Neuronal stem cell (in vitro differentiated cells): Measurements from ENCODE around the gene MIF.
"Not testable (repeated sequence)": the region's sequence is repeated elsewhere in the genome, so short reads cannot be mapped to it uniquely, and the experiment has no call there.

Experiments
- DNase-seq: peaks from one replicate; pipeline ENCODE4 v3.0.0-alpha.2; 2013; ENCODE audit warnings: low spot score
- H2AFZ ChIP-seq: one replicate; pipeline ENCODE4 v1.6.1; 2013; ENCODE audit warnings: mild to moderate bottlenecking, low read length, inconsistent platforms
- H2AK5ac ChIP-seq: 2 replicates; pipeline ENCODE4 v1.6.1; 2013; ENCODE audit warnings: low read depth, mild to moderate bottlenecking, inconsistent platforms, low read length, moderate library complexity, mixed read lengths
- H2BK120ac ChIP-seq: 2 replicates; pipeline ENCODE4 v1.6.1; 2013; ENCODE audit warnings: low read depth, mild to moderate bottlenecking, inconsistent platforms, low read length, moderate library complexity, mixed read lengths
- H2BK12ac ChIP-seq: one replicate; pipeline ENCODE4 v1.6.1; 2013; ENCODE audit warnings: low read length, inconsistent platforms
- H2BK15ac ChIP-seq: 2 replicates; pipeline ENCODE4 v1.6.1; 2013; ENCODE audit warnings: mild to moderate bottlenecking, low read length, inconsistent platforms, mixed read lengths
- H2BK5ac ChIP-seq: one replicate; pipeline ENCODE4 v1.6.1; 2013; ENCODE audit warnings: inconsistent platforms, mild to moderate bottlenecking, low read length, moderate library complexity
- H3K14ac ChIP-seq: one replicate; pipeline ENCODE4 v1.6.1; 2013; ENCODE audit warnings: low read length, inconsistent platforms
- H3K18ac ChIP-seq: 2 replicates; pipeline ENCODE4 v1.6.1; 2013; ENCODE audit warnings: low read length, inconsistent platforms
- H3K23ac ChIP-seq: 2 replicates; pipeline ENCODE4 v1.6.1; 2013; ENCODE audit warnings: low read depth, mild to moderate bottlenecking, mixed read lengths, low read length, inconsistent platforms; ENCODE audit not compliant: poor library complexity
- H3K27ac ChIP-seq: replicated peaks from 3 replicates; pipeline ENCODE4 v1.5.1; 2013; ENCODE audit warnings: low read length, inconsistent platforms
- H3K27me3 ChIP-seq, 3 experiments: 2 replicates each; pipeline ENCODE4 v1.6.1; 2013; ENCODE audit warnings: low read length in 3 of 3, mild to moderate bottlenecking in 2 of 3, inconsistent platforms in 1 of 3, low read depth in 1 of 3, mixed read lengths in 1 of 3, moderate library complexity in 1 of 3; ENCODE audit not compliant: control insufficient read depth in 3 of 3, insufficient read depth in 3 of 3
- H3K36me3 ChIP-seq, 2 donors: replicated peaks in 1 of 2; 2 replicates each; pipeline ENCODE4 v1.6.1; 2013; ENCODE audit warnings: low read length in 2 of 2; ENCODE audit not compliant: control insufficient read depth in 2 of 2, insufficient read depth in 2 of 2
- H3K4ac ChIP-seq: 2 replicates; pipeline ENCODE4 v1.6.1; 2013; ENCODE audit warnings: inconsistent platforms, mild to moderate bottlenecking, low read length, moderate library complexity
- H3K4me1 ChIP-seq, 2 donors: 1 replicate in 1 of 2; 2 replicates in 1 of 2; pipeline ENCODE4 v1.6.1; 2013; ENCODE audit warnings: low read length in 2 of 2, low read depth in 1 of 2; ENCODE audit not compliant: control insufficient read depth in 2 of 2, insufficient read depth in 1 of 2
- H3K4me2 ChIP-seq: one replicate; pipeline ENCODE4 v1.6.1; 2013; ENCODE audit warnings: mild to moderate bottlenecking, low read length, inconsistent platforms; ENCODE audit not compliant: insufficient read depth, poor library complexity, severe bottlenecking
- H3K4me3 ChIP-seq, 2 donors: 2 replicates each; pipeline ENCODE4 v1.5.1; 2013; ENCODE audit warnings: low read length in 2 of 2, mild to moderate bottlenecking in 2 of 2, inconsistent platforms in 1 of 2, moderate library complexity in 1 of 2
- H3K79me1 ChIP-seq: one replicate; pipeline ENCODE4 v1.6.1; 2013; ENCODE audit warnings: low read depth, mild to moderate bottlenecking, inconsistent platforms, low read length, moderate library complexity
- H3K9ac ChIP-seq: one replicate; pipeline ENCODE4 v1.6.1; 2013; ENCODE audit warnings: mild to moderate bottlenecking, low read depth, low read length, inconsistent platforms; ENCODE audit not compliant: poor library complexity
- H3K9me3 ChIP-seq, 2 donors: replicated peaks in 1 of 2; 2 replicates each; pipeline versions ENCODE3 to v1.6.1; 2013; ENCODE audit warnings: low read length in 2 of 2, mild to moderate bottlenecking in 2 of 2, inconsistent platforms in 1 of 2, low read depth in 1 of 2, mixed read lengths in 1 of 2, moderate library complexity in 1 of 2; ENCODE audit not compliant: control insufficient read depth in 2 of 2, insufficient read depth in 1 of 2
- H4K8ac ChIP-seq: one replicate; pipeline ENCODE4 v1.6.1; 2013; ENCODE audit warnings: low read depth, mild to moderate bottlenecking, inconsistent platforms, low read length, moderate library complexity
- H4K91ac ChIP-seq: one replicate; pipeline ENCODE4 v1.6.1; 2013; ENCODE audit warnings: low read length, low read depth, mild to moderate bottlenecking, inconsistent platforms; ENCODE audit not compliant: poor library complexity
- WGBS, 2 donors: extraction: QIAGEN DNeasy Blood & Tissue Kit; methylation state at CpG; one replicate each; pipeline ENCODE4 v1.1.7; 2013; ENCODE audit warnings: missing lambda C conversion rate in 2 of 2, mixed read lengths in 1 of 2; ENCODE audit not compliant: insufficient read length in 2 of 2, insufficient replicate concordance in 1 of 2; ENCODE audit errors: extremely low coverage in 2 of 2; 5-methylcytosine and 5-hydroxymethylcytosine counted together

MIF gene

GRCh38 chr22:23857606-23858483 is 36.3 kb upstream of the MIF start, which contains the start of gene SLC2A11:
SLC2A11 (plus strand) TSS chr22:23857875; CDS start chr22:23858000, 125 bp downstream.
- Histone ChIP-seq H3K4me1 (peaks cover 0 to 8% of the 10 kb centered on the region in 2 donors), H3K23ac (peak within 1 kb of the TSS; percentile 37), H4K8ac (no peak within 1 kb of the TSS), H3K18ac (peak within 1 kb of the TSS; percentile 94), H2BK120ac (peak within 1 kb of the TSS; percentile 35), H3K14ac (peak within 1 kb of the TSS; percentile 92), H3K27ac (peak within 1 kb of the TSS; percentile 87), H2BK5ac (peak within 1 kb of the TSS; percentile 7), H3K4ac (no peak within 1 kb of the TSS), H2BK12ac (no peak within 1 kb of the TSS), H2BK15ac (peak within 1 kb of the TSS; percentile 96), H3K4me3 (peak within 1 kb of the TSS; percentile 70 to 84), H3K27me3 (no peaks in the 10 kb centered on the region), H3K79me1 (no peaks in the 10 kb centered on the region), H4K91ac (no peak within 1 kb of the TSS), H3K36me3 (peaks cover 0 to 6% of the 10 kb centered on the region in 2 donors), H3K4me2 (peak within 1 kb of the TSS; percentile 99), H2AFZ (peak within 1 kb of the TSS; percentile 89), H3K9me3 (no peaks in the 10 kb centered on the region), H3K9ac (peak within 1 kb of the TSS; percentile 90), H2AK5ac (peak within 1 kb of the TSS; percentile 51)
- WGBS, 2 donors = no CpG with 5 or more reads among the region's 60 CpGs
- DNase-seq = peak; percentile 98

DNA sequence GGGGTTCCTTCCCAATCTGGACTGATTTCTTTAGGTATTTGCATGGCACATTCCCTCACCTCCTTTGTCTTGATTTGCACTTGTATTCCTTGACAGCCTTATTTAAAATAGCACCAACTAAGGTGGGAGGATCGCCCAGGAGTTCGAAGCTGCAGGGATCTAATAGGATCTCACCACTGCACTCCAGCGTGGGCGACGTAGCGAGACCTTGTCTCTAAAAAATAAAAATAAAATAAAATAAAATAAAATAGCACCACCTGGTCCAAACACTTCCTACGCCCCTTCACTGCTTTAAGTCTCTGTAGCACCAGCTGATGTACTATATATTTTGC is 35.7 kb upstream of the MIF start:
- Histone ChIP-seq H3K9ac (no peak overlapping the region), H2AFZ (peak overlapping the region; percentile 89), H2BK120ac (no peak overlapping the region), H2BK5ac (no peak overlapping the region), H3K4ac (no peak overlapping the region), H3K27me3 (no peaks in the 10 kb centered on the region), H2BK12ac (no peak overlapping the region), H2AK5ac (no peak overlapping the region), H3K23ac (no peak overlapping the region), H3K4me2 (peak overlapping the region; percentile 99), H4K8ac (no peak overlapping the region), H3K14ac (no peak overlapping the region), H4K91ac (no peak overlapping the region), H3K79me1 (no peaks in the 10 kb centered on the region), H3K18ac (no peak overlapping the region), H3K9me3 (no peaks in the 10 kb centered on the region), H3K36me3 (peaks cover 0 to 6% of the 10 kb centered on the region in 2 donors), H2BK15ac (no peak overlapping the region), H3K27ac (no peak overlapping the region), H3K4me3 (peak overlapping the region in 1 of 2 donors; percentile 70), H3K4me1 (peaks cover 0 to 8% of the 10 kb centered on the region in 2 donors)
- no CpG with 5 or more reads among the region's 7 CpGs for WGBS, 2 donors
- DNase-seq = no peak

GRCh38 chr22:23859201-23859600 is 35.0 kb upstream of the MIF start:
- no peak overlapping the region for H4K91ac ChIP-seq
- no peak overlapping the region for H3K4ac ChIP-seq
- no CpG with 5 or more reads among the region's 4 CpGs for WGBS, 2 donors
- peak overlapping the region in 1 of 2 donors; percentile 70 for H3K4me3 ChIP-seq
- no peak overlapping the region for H2BK120ac ChIP-seq
- H4K8ac ChIP-seq = no peak overlapping the region
- no peak overlapping the region for H3K18ac ChIP-seq
- peaks cover 0 to 8% of the 10 kb centered on the region in 2 donors for H3K4me1 ChIP-seq
- DNase-seq = no peak
- no peak overlapping the region for H3K27ac ChIP-seq
- H3K27me3 ChIP-seq = no peaks in the 10 kb centered on the region
- no peak overlapping the region for H3K4me2 ChIP-seq
- H3K14ac ChIP-seq = no peak overlapping the region
- H2BK15ac ChIP-seq = no peak overlapping the region
- H3K36me3 ChIP-seq = peaks cover 0 to 11% of the 10 kb centered on the region in 2 donors
- no peak overlapping the region for H2BK5ac ChIP-seq
- no peak overlapping the region for H3K9ac ChIP-seq
- H3K9me3 ChIP-seq = no peaks in the 10 kb centered on the region
- no peak overlapping the region for H2BK12ac ChIP-seq
- H3K23ac ChIP-seq = no peak overlapping the region
- no peak overlapping the region for H2AK5ac ChIP-seq
- H3K79me1 ChIP-seq = no peaks in the 10 kb centered on the region
- H2AFZ ChIP-seq = no peak overlapping the region

DNA sequence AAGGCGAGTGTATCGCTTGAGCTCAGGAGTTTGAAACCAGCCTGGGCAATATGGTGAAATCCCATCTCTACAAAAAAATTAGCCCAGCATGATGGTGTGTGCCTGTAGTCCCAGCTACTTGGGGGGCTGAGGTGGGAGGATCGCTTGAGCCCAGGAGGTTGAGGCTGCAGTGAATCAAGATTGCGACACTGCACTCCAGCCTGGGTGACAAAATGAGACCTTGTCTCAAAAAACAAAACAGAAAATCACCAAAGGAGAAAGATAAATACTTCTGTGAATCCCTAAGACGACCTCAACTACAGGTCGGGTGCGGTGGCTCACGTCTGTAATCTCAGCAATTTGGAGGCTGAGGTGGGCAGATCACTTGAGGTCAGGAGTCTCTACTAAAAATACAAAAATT is 34.0 kb upstream of the MIF start:
- not testable (repeated sequence) for H2BK15ac ChIP-seq, H2BK5ac ChIP-seq, H3K4me3 ChIP-seq, H3K9me3 ChIP-seq, H3K4me2 ChIP-seq, H3K14ac ChIP-seq, H3K18ac ChIP-seq, H4K91ac ChIP-seq, H3K79me1 ChIP-seq, DNase-seq, H2BK120ac ChIP-seq, H3K4me1 ChIP-seq, H3K27me3 ChIP-seq, H2BK12ac ChIP-seq, H3K9ac ChIP-seq, H3K27ac ChIP-seq, H2AK5ac ChIP-seq, H3K4ac ChIP-seq, H4K8ac ChIP-seq, H2AFZ ChIP-seq, H3K23ac ChIP-seq
- peaks cover 0 to 11% of the 10 kb centered on the region in 2 donors for H3K36me3 ChIP-seq
- no CpG with 5 or more reads among the region's 8 CpGs for WGBS, 2 donors
